Osteocyte (in vitro differentiated cells): Measurements from ENCODE around the gene TNFAIP8L2. TPM values are rescaled to one million over a fixed set of nuclear protein-coding genes. Genes with fewer than 3 reads are reported as not detected.
A peak's percentile ranks its signal among the peaks of the same experiment; 100 is the strongest.

Source experiments
- DNase-seq: peaks from one replicate; pipeline ENCODE4 v3.0.0; 2021; ENCODE audit warnings: mixed read lengths; ENCODE audit not compliant: unreplicated experiment; ENCODE audit errors: extremely low spot score
- H3K27ac Mint-ChIP-seq: one replicate; pipeline ENCODE4 v1.8.0; 2021; ENCODE audit warnings: mild to moderate bottlenecking, mixed read lengths; ENCODE audit not compliant: unreplicated experiment
- H3K27me3 Mint-ChIP-seq: one replicate; pipeline ENCODE4 v1.8.0; 2021; ENCODE audit warnings: mixed read lengths; ENCODE audit not compliant: unreplicated experiment
- H3K36me3 Mint-ChIP-seq: one replicate; pipeline ENCODE4 v1.8.0; 2021; ENCODE audit warnings: mixed read lengths; ENCODE audit not compliant: unreplicated experiment
- H3K4me1 Mint-ChIP-seq: one replicate; pipeline ENCODE4 v1.8.0; 2021; ENCODE audit warnings: mixed read lengths; ENCODE audit not compliant: unreplicated experiment
- H3K4me3 Mint-ChIP-seq: one replicate; pipeline ENCODE4 v1.8.0; 2021; ENCODE audit warnings: mild to moderate bottlenecking, moderate library complexity, mixed read lengths; ENCODE audit not compliant: unreplicated experiment
- H3K9me3 Mint-ChIP-seq: one replicate; pipeline ENCODE4 v1.8.0; 2021; ENCODE audit warnings: mixed read lengths; ENCODE audit not compliant: unreplicated experiment
- total RNA-seq: library from RNA; stranded (reverse); gene quantifications from 2 replicates; pipeline ENCODE4 v1.2.1, GENCODE V29; 2021
- TF ChIP-seq, protein P1 (sequence below): fragments of 200-600 bp; sonication (generic); IDR thresholded peaks from 2 replicates; pipeline ENCODE4 v1.5.0; 2021; ENCODE audit warnings: antibody characterized with exemption, mild to moderate bottlenecking, moderate library complexity

Gene TNFAIP8L2
- total RNA-seq, 1 donor from 2014 or later: not detected

DNA sequence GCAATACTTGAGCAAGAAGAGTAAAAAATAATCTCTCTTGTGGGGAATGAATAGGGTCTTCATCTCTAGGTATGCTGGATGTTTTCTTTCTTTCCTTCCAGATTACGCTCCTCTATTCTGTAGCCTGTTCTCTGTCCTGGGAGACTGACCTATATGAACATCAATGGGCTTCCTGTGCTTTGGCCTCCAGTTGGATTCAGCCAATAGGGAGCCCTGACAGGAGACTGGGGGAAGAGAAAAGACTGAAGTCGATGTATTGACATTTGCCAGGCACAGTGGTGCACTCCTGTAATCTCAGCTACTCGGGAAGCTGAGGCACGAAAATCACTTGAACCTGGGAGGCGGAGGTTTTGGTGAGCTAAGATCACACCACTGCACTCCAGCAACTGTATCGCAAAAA lies 27.6 kb upstream of the TNFAIP8L2 start:
- TF ChIP-seq, protein P1, sequence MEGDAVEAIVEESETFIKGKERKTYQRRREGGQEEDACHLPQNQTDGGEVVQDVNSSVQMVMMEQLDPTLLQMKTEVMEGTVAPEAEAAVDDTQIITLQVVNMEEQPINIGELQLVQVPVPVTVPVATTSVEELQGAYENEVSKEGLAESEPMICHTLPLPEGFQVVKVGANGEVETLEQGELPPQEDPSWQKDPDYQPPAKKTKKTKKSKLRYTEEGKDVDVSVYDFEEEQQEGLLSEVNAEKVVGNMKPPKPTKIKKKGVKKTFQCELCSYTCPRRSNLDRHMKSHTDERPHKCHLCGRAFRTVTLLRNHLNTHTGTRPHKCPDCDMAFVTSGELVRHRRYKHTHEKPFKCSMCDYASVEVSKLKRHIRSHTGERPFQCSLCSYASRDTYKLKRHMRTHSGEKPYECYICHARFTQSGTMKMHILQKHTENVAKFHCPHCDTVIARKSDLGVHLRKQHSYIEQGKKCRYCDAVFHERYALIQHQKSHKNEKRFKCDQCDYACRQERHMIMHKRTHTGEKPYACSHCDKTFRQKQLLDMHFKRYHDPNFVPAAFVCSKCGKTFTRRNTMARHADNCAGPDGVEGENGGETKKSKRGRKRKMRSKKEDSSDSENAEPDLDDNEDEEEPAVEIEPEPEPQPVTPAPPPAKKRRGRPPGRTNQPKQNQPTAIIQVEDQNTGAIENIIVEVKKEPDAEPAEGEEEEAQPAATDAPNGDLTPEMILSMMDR: no peak
- no peak overlapping the region for H3K27ac Mint-ChIP-seq
- no peak for DNase-seq
- peaks cover 6% of the 10 kb centered on the region for H3K27me3 Mint-ChIP-seq
- H3K4me3 Mint-ChIP-seq: no peak overlapping the region
- no peaks in the 10 kb centered on the region for H3K9me3 Mint-ChIP-seq
- H3K36me3 Mint-ChIP-seq: peaks cover 4% of the 10 kb centered on the region
- H3K4me1 Mint-ChIP-seq: peaks cover 12% of the 10 kb centered on the region

DNA sequence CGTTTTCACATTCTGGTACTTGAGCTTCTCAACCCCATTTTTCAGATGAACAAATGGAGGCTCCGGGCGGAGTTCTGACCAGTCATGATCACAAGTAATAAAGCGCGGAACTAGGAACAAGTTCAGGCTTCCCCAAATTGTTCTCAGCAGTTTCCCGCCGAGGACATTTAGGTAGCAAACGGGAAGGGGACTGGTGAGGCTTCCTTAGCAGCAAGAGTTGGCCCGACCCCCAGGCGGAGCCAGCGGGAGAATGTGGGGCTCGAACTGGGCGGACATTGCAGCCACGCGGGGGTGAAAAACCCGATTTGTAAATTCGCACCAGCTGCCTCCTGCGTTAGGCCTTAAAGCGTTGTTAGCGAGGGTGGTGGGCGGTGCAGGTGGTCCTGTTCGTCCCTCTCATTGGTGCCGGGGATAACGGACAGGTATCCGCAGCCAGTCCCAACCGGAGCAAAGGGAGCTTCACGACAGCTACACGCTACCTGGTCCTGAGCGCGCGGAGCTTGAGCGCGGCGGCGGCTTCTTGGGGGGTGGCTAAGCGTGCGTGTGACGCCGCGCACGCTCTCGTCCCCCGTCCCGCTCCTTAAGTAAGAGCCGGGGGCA lies 25.4 kb upstream of the TNFAIP8L2 start:
- Mint-ChIP-seq H3K4me3 (peak overlapping the region; percentile 66), H3K9me3 (no peaks in the 10 kb centered on the region), H3K4me1 (peaks cover 12% of the 10 kb centered on the region), H3K36me3 (peaks cover 13% of the 10 kb centered on the region), H3K27me3 (peaks cover 6% of the 10 kb centered on the region), H3K27ac (no peak overlapping the region)
- TF ChIP-seq, protein P1: no peak
- DNase-seq: no peak

DNA sequence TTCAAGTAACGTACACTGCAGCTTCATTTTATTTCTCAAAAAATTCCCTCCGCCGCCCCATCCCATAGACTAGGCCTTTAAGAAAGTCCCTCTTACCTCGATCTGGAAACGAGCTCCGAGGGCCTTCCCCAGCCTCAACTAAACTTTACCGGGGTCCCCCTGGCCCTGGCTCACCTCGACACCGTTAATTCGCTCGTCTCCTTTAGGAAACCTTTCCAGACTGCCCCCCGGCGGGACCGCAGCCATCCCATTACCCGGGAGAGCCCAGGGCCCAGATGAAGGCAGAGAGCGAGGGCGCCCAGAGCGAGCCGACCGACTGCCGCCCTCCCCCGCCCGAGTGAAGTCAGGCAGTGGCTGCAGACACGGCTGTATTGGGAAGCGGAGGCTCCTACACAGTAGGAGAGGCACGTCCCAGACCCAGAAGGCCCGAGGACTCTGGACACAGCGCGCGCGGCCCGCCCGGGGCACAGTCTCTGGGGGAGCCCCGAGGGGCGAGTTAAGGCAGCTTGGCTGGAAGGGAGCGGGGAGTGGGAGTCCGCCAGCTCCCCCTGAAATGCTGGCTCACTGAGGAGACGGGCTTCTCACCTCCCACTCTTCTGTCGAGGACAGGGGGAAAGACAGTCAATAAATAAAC lies 24.6 kb upstream of the TNFAIP8L2 start:
- H3K4me1 Mint-ChIP-seq: peaks cover 12% of the 10 kb centered on the region
- H3K9me3 Mint-ChIP-seq: no peaks in the 10 kb centered on the region
- peaks cover 19% of the 10 kb centered on the region for H3K36me3 Mint-ChIP-seq
- H3K4me3 Mint-ChIP-seq: peak overlapping the region; percentile 66
- TF ChIP-seq, protein P1: no peak
- no peak for DNase-seq
- no peak overlapping the region for H3K27ac Mint-ChIP-seq
- peaks cover 6% of the 10 kb centered on the region for H3K27me3 Mint-ChIP-seq

DNA sequence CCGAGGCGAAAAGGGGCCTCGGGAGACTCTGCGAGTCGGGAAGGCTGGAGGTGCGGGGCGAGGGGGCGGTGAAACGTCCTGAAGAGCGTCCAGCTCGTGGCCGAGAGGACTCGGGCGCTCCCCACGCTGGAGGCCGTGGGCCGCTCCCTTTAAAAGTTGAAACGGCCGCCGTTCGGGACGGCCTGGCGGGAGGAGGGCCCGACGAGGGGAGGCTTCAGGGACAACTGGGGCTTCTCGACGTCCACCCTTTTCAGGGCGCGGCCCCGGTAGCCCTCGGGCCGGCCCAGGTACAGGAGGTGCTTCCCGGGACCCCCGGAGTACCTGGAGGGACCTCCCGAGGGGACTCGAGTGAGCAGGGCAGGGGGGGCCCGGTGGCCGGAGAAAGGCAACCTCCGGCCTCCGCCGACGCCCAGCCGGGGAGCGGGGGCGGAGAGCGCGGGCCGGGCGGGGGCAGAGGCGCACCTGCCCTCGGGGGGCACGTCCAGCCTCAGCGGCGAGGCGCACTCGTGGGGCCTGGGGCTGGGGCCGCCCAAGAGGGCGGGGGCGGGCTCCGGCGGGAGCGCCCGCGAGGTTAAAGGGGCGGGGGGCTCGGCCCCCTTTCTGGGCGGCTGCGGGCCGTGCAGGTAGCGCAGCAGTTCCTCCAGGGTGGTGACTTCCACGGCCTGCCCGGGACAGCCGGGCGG lies 24.0 kb upstream of the TNFAIP8L2 start:
- no peak for DNase-seq
- H3K27ac Mint-ChIP-seq: no peak overlapping the region
- H3K27me3 Mint-ChIP-seq: peaks cover 6% of the 10 kb centered on the region
- no peaks in the 10 kb centered on the region for H3K9me3 Mint-ChIP-seq
- H3K4me3 Mint-ChIP-seq: peak overlapping the region; percentile 66
- H3K4me1 Mint-ChIP-seq: peaks cover 12% of the 10 kb centered on the region
- TF ChIP-seq, protein P1: no peak
- peaks cover 23% of the 10 kb centered on the region for H3K36me3 Mint-ChIP-seq
